Prostate gland (tissue), 2 donors: ENCODE data around the gene GPX8.

Experiments used
- CTCF ChIP-seq, 4 experiments: fragments of 200-600 bp in 2 of 4; fragments of 450-650 bp in 2 of 4; sonication (generic) in 2 of 4; IDR thresholded peaks; 1 replicate in 3 of 4; 2 replicates in 1 of 4; pipeline ENCODE4 v1.5.1; 2016 to 2019; ENCODE audit warnings: antibody characterized with exemption in 4 of 4, mild to moderate bottlenecking in 2 of 4, moderate library complexity in 2 of 4
- POLR2A ChIP-seq: fragments of 450-650 bp; IDR thresholded peaks from one replicate; pipeline ENCODE4 v1.6.1; 2016; ENCODE audit warnings: antibody characterized with exemption, mild to moderate bottlenecking

DNA sequence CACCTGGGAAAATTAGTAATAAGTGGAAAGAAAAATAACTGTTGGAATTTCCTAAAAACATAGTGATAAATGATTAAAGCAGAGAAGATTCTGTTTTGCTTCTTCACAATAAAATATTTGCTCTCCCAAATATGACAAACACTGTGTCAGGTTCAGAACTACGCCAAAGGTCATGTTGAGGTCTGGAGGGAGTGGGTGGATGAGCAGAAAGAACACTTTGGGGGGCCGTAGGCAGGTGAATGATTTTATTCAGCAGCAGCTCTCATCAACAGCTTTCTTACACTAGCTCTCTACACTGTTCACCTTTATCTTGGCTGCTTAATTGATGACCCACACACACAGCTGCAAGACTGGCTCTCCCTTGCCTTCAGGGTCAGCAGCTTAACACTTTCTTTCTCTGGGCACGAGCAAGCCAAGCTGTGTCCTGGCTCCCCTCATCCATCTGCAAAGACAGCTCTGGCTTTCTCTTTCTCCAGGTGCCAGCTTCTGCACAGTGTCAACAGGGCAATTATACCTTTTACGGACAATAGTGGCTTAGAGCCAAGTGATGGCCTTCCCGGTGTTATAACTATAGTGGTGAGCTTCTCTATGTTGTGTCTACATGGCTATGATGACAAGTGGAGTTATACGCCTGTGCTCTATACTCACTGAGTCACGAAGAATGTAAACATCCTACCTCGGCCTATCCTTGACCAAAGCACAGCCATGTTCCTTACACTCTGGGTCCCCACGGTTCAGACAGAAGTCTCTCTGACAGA lies 18.9 kb upstream of the GPX8 start:
- no peak for TF ChIP-seq CTCF (IDR thresholded peaks at IDR 0.05)
- TF ChIP-seq POLR2A, result no peak
